NCI-H2196 treated with DMSO at 0.1 percent for 48 hours (cell line): Measurements from ENCODE around the gene CD151.

Source experiments
- DNase-seq: peaks from one replicate; lab custom pipeline; 2025; ENCODE audit not compliant: unreplicated experiment; lab: John Stamatoyannopoulos, UW

CD151 gene

DNA sequence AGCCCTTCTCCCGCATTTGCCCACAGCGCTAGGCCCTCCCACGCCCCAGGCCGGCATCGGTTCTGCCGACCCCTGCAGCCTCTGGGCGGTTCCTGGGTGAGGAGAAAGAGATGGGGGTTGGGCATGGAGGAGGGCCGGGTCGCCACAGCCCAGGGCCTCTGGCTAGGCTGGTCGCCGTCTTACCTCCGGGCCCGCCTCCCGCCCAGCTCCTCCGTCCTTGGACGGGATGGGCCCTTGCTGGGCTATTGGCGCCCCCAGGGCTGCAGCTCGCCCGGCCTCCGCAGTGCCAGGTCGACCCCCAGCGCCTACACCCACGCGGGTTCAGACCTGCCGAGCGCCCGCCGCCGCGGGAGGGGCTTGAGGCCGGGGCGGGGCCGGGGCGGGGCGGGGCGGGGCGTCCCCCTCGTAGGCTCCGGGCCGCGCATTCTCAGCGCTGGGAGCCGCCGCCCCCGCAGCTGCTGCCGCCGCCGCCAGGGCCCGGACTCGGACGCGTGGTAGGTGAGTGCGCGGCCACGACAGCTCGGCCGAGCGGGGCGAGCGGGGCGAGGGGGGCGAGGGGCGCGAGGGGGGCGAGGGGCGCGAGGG lies at the start of gene CD151:
Gene CD151 (plus strand): TSS at position 424 of the 585 bp plus-strand sequence. CDS start 3,118 bp downstream, outside the sequence.
- peak; percentile 23 for DNase-seq

DNA sequence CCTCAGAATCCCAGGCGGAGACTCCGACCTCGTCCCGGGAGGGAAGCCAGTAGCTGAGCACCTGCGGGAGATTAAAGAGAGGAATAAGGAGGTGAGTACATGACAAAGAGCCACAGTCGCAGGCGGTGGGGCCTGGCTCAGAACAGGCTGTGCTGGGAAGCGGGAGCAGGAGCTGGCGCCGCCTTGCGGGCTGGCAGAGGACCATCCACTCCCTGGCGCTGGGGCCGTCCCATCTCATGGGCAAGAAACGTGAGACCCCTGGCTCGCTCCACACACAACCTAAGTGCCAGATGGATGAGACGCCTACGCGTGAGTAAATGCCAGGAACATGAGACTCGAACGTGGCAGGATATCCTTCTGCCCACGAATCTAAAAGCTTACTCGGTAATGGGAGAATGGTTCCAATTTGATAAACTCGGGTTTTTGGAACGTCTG lies 49.2 kb upstream of the CD151 start:
- DNase-seq: no peak

DNA sequence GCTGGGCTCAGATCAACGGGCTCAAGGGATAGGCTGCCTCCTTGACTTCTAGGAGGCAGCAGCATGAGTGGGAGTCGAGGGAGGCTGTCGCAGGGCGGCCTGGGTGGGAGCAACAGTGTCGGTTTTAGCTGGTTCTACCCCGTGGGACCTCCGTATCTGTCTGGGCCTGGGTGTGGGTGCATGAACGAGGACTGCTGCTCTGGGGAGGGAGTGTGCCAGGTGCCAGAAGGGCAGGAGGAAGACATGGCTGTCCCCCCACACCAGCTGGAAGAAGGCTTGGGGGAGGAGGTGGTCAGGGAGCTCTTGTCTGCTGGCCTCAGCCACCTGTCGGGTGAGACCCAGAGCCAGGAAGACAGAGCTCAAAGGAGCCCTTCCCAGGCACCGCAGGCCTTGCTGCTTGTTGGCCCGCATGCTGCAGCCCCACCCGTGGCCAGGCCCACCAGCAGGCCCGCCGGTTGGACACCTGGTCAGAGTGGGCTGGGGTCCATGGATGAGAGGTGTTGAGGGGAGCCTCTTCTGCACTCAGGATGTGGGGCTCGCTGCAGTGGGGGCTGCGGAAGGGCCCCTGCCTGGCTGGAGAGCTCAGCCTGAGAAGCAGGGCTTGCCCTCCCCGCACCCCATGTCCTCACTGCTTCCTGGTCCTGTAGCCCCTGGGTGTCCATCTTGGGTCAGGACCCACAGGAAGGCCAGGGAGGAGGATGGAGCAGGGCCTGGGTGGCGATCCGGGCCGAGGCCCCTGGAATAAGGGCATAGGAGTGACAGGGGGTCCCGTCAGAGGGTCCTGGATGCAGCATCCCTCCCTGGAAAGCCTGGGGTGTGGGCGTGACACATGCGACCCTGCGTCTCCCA lies 46.3 kb upstream of the CD151 start:
- DNase-seq: no peak

DNA sequence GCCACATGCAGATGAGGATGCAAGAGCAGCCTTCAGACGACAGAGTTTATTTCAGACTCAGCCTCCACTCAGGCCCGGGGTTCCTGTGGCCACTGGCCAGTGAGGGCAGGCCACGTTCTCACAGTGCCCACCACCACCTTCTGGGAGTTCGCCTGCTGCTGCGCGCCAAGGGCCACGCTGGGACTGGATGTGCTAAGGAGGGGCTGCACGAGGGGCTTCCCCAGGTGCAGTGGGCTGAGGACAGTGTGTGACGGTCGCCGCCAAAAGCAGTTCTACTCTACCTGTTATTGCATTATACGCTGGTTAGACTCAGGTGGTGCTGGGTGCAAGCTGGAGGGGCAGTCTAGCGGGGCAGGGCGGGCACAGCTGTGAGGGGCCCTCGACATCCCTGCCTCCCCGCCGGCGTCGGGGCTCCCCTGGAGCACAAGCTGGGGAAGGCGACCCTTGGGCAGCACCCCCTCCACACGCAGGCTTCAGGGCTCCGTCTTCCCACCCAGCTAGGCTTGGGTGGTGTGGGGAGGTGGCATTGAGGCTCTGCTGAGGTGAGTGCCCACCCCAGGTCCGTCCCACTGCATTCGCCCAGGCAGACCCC lies 45.6 kb upstream of the CD151 start:
- DNase-seq: no peak

DNA sequence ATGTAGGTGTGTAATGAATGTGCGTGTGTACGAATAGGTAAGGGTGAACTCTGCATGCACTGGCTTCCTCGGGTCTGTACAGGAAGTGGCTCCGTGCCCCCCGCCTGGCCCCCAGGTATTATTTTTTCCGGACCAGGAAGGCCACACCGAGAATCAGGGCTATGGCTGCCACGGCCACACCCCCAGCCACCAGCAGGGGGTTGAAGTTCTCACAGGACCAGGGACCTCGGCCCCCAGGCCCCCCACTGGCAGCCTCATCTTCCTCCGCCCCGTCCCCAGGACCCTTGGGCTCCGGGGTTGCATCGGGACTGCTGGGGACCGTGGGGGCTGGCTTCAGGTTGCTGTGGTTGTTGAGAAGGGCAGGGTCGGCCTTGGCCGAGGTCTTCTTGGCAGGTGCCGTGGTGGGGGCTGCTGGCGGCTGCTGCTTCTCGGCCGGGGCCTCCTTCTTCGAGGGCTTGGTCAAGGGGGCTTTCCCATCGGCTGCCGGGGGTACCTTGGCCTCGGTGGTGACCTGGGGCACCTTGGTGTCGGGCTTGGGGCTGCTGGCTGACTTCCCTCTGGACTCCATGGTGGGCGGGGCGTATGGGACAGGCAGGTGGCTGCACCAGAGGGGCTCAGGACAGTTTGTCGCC lies 44.6 kb upstream of the CD151 start:
- no peak for DNase-seq

DNA sequence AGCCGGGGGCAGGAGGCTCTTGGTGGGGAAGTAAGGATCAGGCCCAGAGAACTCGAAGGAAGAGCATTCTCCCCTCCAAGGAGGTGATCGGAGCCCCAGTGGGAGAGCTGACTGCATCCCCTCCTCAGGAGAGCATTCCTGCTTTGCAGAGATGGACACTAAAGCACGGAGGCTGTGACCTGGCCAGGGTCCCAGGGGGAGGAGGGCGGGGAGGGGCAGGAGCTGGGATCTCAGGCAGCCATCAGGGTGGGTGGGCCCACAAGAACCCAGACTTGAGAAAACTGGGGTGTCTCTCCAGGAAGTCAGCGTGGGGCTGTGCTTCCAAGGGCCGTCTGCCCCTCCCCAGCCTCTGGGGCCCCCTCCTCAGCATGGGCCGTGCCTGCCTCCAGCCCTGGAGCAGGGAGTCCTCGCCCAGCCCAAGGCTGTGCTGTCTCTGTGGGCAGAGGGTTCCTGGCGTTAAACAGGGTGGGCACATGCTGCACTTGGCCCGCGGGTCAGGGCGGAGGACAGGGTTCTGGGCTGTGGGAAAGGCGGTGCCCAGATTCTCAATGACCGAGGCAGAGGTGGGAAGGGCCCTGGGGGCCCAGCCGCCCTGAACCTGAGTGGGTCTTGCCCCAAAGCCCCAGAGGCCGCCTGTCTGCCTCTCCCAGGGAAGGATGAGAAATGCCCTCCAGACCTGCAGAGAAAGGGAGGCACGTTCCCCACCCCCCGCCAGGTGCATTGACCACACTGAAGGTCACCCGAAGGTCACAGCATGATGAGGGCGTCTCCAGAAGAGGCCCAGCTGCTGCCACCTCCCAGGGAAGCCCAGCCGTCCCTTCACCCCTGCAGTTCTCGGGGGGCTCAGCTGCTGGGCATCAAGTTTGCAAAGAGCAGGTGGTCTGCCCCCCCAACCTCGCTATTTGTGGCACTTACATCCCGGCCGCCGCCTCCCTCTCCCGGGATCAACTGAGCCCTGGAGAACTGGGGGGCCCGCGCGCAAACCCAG lies 43.5 kb upstream of the CD151 start:
- DNase-seq: no peak

DNA sequence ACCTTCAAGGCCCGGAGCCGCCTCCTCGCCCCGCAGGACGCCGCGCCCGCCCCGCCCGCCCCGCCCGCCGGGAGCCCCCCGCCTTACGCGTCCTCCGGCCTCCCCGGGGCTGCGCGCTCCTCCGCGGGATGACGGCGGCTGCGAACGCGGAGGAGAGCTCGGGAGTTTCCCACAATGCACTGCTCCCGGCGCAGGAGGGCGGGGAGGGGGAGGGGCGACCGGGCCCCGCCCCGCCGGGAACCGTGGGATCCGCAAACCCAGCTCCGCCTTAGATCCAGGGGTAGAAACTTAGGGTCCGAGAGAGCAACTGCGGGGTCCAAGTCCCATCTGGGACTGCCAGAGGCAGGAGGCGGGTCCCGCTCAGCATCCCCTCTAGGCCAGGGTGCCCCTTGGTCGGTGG lies 42.8 kb upstream of the CD151 start, which contains the start of gene CEND1:
Gene CEND1 (minus strand): TSS at position 148 of the 400 bp plus-strand sequence. CDS start 1,514 bp downstream, outside the sequence.
- DNase-seq: no peak

DNA sequence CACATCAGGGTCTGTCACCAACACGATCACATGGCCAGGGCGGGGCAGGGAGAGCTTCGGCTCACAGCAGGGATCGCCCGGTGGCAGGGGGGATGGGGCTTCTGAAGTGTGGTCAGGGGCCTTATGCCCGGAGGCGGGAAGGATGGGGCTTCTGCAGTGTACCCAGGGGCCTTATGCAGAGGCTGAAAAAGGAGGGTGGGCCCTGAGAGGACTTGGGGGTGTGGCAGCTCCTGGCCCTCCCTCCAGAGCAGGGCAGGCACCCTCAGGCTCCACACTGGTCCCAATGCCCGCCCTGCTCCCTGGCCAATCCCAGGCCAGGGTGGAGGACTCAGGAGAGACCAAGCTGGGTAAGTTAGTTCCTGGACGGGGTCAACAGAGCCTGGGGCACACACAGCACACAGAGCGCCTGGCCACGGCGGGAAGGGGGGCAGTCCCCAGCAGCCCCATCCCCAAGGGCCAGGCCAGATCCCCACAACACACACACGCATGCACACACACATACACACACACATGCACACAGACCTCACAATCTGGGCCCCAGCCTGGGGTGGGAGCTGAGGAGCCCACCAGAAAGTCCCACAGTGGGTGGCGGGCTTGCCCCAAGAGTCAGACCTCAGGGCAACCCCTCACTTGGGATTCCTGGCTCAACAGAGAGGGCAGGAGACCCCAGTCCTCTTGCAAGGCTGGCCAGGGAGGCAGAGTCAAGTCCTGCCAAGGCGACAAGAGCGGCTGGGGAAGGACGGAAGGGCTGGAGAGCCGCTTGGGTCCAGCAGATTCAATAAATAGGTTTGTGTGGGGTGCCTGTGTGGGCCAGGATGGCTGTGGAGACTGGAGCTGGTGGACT lies 41.8 kb upstream of the CD151 start:
- no peak for DNase-seq

DNA sequence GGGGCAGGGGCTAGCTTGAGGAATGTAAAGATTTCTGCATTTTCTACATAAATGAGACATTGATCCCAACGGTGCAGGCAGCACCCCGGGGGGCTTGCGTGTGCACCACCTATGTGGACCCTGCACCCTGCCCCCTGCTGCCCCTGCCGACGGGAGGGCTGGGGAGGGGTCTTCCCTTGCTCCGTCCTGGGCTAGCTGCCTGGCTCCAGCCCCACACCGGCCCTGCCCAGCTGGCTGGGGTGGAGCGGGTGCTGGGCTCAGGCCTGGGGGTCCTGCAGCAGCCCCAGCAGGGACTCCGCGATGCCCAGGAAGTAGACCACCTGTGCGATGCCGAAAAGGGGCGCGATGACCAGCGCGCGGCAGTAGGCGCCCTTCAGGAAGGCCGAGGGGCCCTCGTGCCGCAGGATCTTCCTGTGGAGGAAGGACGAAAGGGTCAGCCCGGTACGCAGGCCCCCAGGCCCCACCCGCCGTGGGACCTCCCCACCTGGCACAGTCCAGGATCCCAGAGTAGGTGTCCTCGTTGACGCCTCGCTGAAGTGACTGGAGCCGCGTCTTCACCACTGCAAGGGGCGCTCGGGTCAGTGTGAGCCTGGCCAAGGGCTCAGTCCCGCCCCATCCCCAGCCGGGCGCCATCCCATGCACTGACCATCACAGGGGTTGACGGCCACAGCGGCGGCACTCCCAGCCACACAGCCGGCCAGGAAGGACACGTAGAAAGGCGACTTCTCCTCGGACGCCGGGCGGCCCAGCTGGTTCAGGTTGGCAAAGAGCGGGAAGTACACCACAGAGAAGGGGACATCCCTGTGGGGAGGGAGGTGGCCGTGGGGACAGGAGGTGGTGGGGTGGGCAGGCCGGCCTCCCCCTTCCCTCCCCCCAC lies 40.9 kb upstream of the CD151 start:
- DNase-seq: no peak

DNA sequence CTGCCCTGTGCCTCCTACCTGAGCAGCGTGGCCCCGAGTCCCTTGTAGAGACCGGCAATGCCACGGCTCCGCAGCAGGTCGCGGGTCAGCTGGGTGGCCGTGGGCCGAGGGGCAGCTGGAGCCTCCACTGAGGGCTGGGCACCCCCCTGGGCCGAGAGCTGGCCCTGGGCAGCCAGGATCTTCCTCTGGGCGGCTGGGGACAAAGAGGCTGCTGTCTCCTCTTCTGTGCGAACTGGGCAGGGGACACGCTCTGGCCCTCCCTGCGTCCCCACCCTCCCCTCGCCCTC lies 40.3 kb upstream of the CD151 start:
- DNase-seq: no peak

DNA sequence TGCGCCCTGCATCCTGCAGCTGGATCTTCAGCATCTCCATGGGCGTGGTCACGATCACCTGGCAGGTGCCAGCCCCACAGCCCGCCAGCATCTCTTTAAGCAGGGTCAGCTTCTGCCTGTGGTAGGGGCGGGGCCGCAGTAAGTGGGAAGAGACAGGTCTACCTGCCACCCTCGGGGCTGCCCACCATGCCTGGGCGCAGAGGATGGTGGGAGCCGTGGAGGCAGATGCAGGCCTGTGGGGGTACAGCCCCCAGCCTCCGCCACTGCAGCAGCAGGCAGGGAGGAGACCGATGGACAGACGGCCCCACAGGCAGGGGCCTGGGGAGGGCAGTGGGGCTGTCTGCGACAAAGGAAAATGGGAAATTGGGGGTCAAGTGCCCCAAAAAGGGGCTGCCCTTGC lies 39.9 kb upstream of the CD151 start:
- DNase-seq: no peak

DNA sequence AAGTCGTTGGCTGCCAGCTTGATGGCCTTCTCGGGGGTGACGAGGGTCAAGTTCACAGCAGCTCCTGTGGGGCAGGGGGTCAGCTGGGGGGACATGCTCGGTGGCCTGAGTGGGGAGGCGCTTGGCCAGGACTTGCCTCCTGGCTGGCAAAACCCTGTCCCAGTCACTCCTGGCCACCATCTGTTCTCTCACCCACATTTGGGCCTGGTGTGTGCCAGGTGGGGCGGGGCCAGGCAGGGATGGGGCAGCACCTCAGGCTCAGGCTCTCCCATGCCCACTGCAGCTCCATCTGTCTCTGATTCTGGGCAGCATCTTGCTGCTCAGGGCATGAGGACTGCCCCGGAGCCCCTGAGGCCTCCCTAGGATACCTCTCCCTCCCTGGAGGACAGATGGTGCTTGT lies 39.2 kb upstream of the CD151 start:
- DNase-seq: no peak

DNA sequence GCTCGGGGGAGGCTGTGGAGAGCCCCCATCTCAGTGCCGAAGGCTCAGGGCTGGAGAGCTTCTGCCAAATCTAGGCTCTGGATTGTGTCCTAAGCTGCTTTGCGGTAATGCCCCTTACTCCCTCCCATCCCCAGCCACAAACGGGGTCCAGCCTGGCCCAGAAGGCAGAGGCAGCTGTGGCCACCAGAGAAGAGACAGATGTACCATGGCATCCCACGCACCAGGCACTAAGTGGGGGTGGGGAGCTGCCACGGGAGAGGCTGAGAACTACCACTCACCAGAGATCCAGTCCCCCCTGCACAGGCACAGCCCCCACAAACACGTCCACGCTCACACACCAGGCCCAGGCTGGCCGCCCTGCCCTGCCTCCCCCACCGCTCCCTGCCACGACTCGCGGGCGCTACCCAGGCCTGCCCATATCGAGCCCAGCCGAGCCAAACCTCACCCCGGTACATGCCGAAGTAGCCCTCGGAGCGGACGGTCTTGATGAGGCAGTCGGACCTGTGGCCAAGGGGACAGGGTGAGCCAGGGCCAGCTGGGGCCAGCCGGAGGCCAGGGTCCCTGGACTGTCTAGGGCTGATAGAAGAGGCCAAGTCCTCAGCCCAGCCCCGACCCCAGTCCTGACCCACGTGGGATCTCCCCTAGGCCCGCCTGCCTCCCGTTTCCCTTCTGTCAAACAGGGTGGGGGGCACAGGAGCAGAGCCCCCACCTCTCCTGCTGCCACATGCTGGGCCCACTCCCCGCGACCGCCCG lies 38.6 kb upstream of the CD151 start:
- DNase-seq: no peak

DNA sequence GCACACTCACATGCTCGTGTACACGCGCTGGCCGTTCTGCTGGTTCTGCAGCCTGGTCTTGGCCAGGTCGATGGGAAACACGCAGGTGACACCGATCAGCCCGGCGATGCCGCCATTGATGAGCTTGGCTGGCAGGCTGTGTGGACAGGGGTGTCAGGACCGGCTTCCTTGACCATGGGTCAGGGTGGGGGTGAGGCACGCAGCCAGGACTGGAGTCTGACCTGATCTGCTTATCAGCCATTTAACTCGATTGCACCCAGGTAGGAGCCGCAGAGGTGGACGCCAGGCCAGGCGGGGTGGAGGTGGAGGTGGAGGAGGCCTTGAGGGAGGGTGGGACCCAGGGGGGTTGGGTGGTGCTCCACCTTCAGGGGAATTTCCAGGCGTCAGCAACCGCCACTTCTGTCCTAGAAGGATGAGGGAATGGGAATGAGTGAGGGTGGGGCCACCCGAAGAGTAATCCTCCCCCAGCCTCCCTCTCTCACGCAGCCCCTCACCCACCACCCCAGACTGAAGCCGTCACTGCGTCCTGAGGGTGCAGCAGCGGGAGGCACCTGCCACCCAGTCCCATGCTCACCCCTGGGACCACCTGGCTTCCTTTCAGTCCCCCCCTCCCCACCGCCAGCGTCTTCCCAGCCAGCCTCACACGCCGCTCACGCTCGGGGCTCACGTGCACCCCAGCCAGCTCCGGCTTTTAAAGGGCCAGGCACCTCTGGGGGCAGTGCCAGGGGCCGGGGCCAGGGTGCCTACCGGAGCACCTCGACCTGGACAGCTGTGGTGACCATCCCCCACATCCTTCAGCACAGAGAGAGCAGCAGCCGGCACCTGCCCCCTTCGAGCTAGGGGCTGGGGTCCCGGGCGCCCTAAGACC lies 37.8 kb upstream of the CD151 start:
- peak; percentile 40 for DNase-seq

DNA sequence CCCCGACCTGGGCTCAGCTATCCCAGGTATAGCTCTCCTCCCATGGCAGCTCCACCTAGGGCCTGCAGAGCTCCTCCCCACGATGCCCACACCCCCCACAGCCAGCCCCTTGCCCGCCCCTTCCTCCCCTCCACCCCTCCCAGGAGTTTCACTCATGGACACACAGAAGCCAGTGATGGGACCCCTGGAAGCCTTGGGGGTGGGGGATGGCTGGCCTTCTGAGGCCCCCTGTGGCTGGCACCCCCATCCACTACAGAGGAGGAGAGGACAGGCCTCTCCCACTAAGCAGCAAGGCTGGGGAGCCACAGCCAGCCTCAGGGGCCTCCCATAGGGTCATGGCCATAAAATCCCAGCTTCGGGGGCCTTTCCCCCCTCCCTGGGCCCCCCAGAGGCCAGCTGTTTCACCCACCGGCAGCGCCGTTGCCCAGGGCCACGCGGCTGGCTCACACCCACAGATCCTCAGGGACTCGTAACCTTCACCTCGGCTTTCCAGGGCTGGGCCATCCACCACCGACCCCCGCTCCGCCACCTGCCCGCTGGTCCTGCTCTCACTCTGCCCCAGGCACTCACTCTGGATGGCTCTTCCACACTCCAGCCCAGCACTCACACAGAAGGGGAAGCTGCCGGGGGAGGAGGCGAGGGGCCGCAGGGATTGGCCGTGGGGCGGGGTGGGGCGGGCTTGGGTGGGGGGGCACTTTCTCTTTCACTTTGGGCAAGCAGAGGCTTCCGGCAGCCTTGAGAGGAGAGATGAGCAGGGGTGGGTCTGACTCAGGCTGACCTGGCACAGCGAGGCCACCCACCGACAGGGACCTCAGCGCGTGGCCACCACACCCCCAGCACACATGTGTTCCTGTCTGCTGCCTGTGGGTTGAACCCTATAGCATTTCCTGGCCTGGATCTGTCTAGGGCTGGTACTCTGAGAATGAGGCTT lies 36.9 kb upstream of the CD151 start:
- peak; percentile 79 for DNase-seq
